ENCODE measurements around the gene EFHD1. TPM values are rescaled to one million over a fixed set of nuclear protein-coding genes. Genes with fewer than 3 reads are reported as not detected.

The EFHD1 gene, protein sequence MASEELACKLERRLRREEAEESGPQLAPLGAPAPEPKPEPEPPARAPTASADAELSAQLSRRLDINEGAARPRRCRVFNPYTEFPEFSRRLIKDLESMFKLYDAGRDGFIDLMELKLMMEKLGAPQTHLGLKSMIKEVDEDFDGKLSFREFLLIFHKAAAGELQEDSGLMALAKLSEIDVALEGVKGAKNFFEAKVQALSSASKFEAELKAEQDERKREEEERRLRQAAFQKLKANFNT
- total RNA-seq = 1 to 10 TPM in 1 of 2 experiments, under 1 TPM in 1; 0.61 to 1.2 TPM

DNA sequence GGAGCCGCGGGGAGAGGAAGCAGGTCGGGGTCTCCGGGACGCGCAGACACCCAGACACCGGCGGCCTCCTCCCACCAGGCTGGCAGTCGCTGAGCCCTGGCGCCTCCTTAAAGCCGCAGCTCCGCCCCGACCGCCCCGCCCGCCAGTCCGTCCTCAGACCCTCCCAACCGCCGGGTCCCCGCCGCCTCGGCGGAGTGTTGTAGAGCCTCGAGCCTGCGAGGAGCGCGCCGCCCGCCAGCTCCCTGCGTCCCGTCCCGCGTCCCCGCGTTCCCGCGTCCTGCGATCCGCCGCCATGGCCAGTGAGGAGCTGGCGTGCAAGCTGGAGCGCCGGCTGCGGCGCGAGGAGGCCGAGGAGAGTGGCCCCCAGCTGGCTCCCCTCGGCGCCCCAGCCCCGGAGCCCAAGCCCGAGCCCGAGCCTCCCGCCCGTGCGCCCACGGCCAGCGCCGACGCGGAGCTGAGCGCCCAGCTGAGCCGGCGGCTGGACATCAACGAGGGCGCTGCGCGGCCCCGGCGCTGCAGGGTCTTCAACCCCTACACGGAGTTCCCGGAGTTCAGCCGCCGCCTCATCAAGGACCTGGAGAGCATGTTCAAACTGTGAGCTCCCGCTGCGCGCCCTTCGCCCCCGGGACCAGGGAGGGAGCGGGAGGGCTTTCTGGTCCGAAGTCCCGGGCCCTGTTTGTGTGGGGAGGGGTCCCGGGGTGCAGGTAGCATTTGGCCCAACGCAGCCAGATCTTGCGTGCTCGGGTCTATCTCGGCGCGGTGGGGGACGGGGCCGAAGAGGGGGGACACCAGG lies at the start of gene EFHD1:
TSS of gene EFHD1 (plus strand) at position 192 of the 793 bp plus-strand sequence. CDS start at position 293, 101 bp downstream.
- ChIA-PET CTCF (interaction anchor here (1.0 to 1.5 kb wide), 2 partner anchors 21 to 22 kb away, joined by 3 to 5 read pairs; no protein-coding TSS in a partner anchor), POLR2A (no interaction called here)
- intact Hi-C loops (cut with micrococcal nuclease) = no loop called here
- Mint-ChIP-seq H3K4me1 (ENCODE audit: low read depth) (peaks cover 7% of the 10 kb centered on the region), H3K27ac (no peak within 1 kb of the TSS), H3K4me3 (peak within 1 kb of the TSS; percentile 44), H3K36me3 (no peaks in the 10 kb centered on the region), H3K27me3 (peaks cover 40% of the 10 kb centered on the region), H3K9me3 (no peaks in the 10 kb centered on the region)
- DNase-seq = peak; percentile 64

DNA sequence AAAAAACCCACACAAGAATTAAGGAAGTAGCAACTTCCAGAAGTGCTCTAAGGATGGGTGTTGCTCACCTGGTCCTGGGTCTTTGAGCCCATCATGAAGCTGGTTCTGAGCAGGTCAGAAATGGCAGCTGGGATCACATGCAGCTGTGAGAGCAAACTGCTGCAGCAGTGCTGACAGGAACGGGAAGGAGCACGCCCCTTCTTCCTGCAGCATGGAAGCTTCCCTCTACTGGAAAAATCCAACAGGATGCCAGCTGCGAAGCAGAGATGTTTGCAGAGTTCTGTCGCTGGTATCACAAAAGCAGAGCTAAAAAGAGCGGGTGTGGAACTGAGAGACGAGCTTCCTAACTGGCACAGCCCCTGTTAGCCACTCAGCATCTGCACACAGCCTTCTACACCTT lies 49.2 kb upstream of the EFHD1 start:
- intact Hi-C loops (cut with micrococcal nuclease) = no loop called here
- peaks cover 4% of the 10 kb centered on the region for H3K9me3 Mint-ChIP-seq
- POLR2A ChIA-PET = no interaction called here
- peaks cover 38% of the 10 kb centered on the region for H3K36me3 Mint-ChIP-seq
- no peaks in the 10 kb centered on the region for H3K27me3 Mint-ChIP-seq
- CTCF ChIA-PET = no interaction called here
- DNase-seq = no peak
- no peak overlapping the region for H3K27ac Mint-ChIP-seq
- H3K4me3 Mint-ChIP-seq = no peak overlapping the region
- H3K4me1 Mint-ChIP-seq (ENCODE audit: low read depth) = peaks cover 8% of the 10 kb centered on the region

DNA sequence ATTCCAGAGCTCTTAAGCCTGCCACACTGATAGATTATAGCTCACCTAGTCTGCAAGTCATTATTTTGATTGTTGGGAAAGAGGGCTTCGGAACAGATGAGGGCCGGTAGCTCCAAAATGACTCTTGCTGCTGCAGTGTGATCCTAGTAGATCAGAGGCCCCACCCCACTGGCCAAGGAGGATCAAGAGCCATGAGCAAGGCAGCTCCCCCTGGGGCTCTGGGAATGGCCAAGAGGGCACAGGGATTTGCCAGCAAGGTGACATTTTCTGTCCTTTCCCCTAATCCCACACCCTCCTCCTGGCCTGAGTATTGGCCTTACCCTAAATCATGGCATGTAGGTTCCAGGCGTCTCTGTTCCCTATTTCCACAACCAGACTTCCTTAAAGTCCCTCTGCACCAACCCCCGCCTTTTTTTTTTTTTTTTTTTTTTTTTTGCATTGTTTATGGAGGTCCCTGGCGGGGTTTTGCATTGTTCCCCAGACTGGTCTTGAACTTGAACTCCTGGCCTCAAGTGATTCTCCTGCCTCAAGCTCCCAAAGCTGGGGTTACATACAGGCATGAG lies 46.4 kb upstream of the EFHD1 start:
- intact Hi-C loops (cut with micrococcal nuclease) = no loop called here
- no peaks in the 10 kb centered on the region for H3K27me3 Mint-ChIP-seq
- no peaks in the 10 kb centered on the region for H3K4me1 Mint-ChIP-seq (ENCODE audit: low read depth)
- H3K36me3 Mint-ChIP-seq = peaks cover 22% of the 10 kb centered on the region
- CTCF ChIA-PET = no interaction called here
- POLR2A ChIA-PET = no interaction called here
- H3K27ac Mint-ChIP-seq = no peak overlapping the region
- H3K9me3 Mint-ChIP-seq = peaks cover 4% of the 10 kb centered on the region
- H3K4me3 Mint-ChIP-seq = no peak overlapping the region
- DNase-seq = no peak

DNA sequence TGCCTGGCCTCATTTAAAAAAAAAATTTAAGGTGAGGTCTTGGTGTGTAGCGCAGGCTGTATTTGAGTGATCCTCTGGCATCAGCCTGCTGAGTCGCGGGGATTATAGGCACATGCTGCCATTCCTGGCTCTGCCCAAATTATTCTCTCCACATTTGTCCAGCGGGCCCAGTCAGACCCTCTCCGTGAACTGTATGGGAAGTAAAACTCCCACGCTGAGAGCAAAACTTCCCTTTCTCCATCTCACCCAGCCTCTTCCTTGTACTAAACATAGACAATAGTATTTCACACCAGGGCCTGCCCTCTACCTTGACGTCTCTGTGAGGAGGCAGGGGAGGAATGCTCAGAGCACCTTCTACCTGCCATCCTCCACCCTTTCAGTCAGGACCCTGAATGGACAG lies 45.9 kb upstream of the EFHD1 start:
- no peaks in the 10 kb centered on the region for H3K4me1 Mint-ChIP-seq (ENCODE audit: low read depth)
- no peaks in the 10 kb centered on the region for H3K27me3 Mint-ChIP-seq
- no peak overlapping the region for H3K27ac Mint-ChIP-seq
- no peak for DNase-seq
- intact Hi-C loops (cut with micrococcal nuclease) = no loop called here
- POLR2A ChIA-PET = no interaction called here
- H3K9me3 Mint-ChIP-seq = peaks cover 4% of the 10 kb centered on the region
- no peak overlapping the region for H3K4me3 Mint-ChIP-seq
- H3K36me3 Mint-ChIP-seq = peaks cover 17% of the 10 kb centered on the region
- CTCF ChIA-PET = no interaction called here

DNA sequence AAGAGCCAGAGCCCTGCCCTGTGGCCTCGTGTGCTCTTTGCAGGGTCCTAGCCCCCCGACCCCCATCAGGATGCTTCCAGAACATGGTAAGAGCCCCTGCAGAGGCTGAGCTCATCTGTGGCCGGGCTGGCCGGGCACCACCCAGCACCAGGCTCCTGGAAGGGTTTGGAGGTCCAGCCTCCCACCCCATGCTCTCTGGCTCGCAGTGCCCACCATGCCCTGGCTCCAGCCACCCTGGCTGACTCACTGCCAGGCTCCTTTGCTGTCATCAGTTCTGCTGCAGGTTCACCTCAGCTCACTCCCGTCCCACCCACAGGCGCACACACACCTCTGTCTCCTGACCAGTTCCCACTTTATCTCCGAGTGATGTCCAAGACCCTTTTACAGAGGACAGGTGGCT lies 45.4 kb upstream of the EFHD1 start:
- Mint-ChIP-seq H3K36me3 (peaks cover 12% of the 10 kb centered on the region), H3K27me3 (no peaks in the 10 kb centered on the region), H3K9me3 (peaks cover 4% of the 10 kb centered on the region), H3K4me3 (no peak overlapping the region), H3K4me1 (ENCODE audit: low read depth) (peaks cover 3% of the 10 kb centered on the region), H3K27ac (no peak overlapping the region)
- intact Hi-C loops (cut with micrococcal nuclease) = no loop called here
- ChIA-PET CTCF (no interaction called here), POLR2A (no interaction called here)
- DNase-seq = no peak

DNA sequence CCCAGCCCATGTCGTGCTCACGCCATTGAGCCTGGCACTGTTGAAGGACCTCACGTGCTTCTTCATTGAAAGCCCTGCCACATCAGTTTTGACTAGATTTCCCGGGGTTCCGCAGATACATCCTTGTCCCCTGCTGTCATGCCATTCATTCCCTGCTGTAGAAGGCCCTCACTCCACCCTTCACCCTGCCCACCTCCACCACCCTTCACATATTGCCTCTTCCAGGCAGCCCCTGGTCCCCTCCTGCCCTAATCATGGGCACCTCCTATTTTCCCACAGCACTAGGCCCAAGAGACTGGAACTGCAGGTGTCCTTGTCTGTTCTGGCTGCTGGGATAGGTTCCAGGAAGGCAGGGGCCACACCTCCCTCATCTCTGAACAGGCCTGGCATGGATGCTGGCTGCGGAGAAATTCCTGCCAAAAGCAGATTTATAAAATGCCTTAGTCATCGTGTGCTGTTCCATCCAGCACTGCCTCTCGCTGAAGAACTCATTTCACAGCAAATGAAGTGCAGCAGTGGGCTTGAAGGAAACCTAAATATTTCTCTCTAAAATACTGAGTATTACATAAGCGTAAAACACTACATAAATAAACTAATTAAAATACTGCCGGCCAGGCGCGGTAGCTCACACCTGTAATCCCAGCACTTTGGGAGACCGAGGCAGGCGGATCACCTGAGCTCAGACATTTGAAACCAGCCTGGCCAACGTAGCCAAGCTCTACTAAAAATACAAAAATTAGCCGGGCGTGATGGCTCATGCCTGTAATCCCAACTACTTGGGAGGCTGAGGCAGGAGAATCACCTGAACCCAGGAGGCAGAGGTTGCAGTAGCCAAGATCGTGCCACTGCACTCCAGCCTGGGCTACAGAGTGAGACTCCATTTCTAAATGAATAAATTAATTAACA lies 44.5 kb upstream of the EFHD1 start:
- ChIA-PET CTCF (no interaction called here), POLR2A (no interaction called here)
- Mint-ChIP-seq H3K27ac (no peak overlapping the region), H3K36me3 (peaks cover 5% of the 10 kb centered on the region), H3K9me3 (no peaks in the 10 kb centered on the region), H3K4me1 (ENCODE audit: low read depth) (peaks cover 8% of the 10 kb centered on the region), H3K27me3 (no peaks in the 10 kb centered on the region), H3K4me3 (no peak overlapping the region)
- DNase-seq = no peak
- intact Hi-C loops (cut with micrococcal nuclease) = no loop called here

DNA sequence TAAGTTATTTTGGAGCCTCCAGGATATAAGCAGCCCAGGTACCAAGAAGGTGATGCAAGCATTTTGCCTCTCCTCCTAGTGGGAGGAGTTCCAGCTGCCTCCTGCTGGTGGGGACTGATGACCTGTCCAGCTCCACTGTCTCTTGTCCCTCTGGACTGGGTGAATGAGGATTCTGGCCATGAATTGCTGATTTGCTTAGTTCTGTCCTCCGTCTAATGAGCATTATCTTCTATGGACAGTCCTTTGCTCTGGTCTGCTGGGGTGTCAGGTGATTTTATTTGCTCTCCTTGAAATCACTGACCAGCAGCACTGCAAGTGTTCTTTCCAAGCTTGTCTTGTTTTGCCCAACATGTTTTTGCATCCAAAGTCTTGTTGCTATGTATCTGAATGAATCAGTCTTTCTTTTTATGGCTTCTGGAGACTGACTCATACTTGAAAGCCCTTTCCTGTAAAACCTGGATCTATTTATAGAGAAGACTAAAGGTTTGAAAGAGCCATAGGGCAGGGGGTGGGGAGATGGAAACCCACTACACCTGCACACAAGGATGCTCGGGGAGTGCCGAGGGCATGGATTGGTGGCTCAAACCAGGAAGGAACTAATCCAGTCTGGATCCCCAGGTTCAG lies 40.5 kb upstream of the EFHD1 start:
- intact Hi-C loops (cut with micrococcal nuclease) = no loop called here
- Mint-ChIP-seq H3K36me3 (no peaks in the 10 kb centered on the region), H3K4me3 (no peak overlapping the region), H3K9me3 (peaks cover 3% of the 10 kb centered on the region), H3K27me3 (no peaks in the 10 kb centered on the region), H3K27ac (peak overlapping the region; percentile 60), H3K4me1 (ENCODE audit: low read depth) (peaks cover 8% of the 10 kb centered on the region)
- ChIA-PET CTCF (no interaction called here), POLR2A (no interaction called here)
- peak; percentile 25 for DNase-seq

DNA sequence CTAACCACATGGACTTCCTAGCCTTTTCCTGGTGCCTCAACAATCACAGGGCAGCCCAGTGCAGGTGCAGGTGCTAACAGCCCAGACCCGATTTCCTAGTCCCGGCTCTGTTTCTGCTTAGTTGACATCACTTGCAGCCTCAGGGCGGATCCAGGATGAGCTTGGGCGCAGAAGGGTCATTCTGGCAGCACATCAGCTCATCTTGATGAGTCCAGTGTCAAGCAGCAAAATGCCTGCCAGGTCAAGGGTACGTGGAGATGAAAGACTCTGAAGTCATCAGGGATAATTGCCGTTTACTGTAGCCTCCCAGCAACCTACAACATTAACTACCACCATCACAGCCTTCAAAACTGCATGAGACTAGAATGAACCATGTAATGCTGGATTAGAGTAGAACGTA lies 39.4 kb upstream of the EFHD1 start:
- no peak for DNase-seq
- intact Hi-C loops (cut with micrococcal nuclease) = no loop called here
- Mint-ChIP-seq H3K4me1 (ENCODE audit: low read depth) (peaks cover 8% of the 10 kb centered on the region), H3K4me3 (no peak overlapping the region), H3K36me3 (no peaks in the 10 kb centered on the region), H3K27ac (no peak overlapping the region), H3K27me3 (no peaks in the 10 kb centered on the region), H3K9me3 (peaks cover 3% of the 10 kb centered on the region)
- ChIA-PET POLR2A (no interaction called here), CTCF (no interaction called here)

DNA sequence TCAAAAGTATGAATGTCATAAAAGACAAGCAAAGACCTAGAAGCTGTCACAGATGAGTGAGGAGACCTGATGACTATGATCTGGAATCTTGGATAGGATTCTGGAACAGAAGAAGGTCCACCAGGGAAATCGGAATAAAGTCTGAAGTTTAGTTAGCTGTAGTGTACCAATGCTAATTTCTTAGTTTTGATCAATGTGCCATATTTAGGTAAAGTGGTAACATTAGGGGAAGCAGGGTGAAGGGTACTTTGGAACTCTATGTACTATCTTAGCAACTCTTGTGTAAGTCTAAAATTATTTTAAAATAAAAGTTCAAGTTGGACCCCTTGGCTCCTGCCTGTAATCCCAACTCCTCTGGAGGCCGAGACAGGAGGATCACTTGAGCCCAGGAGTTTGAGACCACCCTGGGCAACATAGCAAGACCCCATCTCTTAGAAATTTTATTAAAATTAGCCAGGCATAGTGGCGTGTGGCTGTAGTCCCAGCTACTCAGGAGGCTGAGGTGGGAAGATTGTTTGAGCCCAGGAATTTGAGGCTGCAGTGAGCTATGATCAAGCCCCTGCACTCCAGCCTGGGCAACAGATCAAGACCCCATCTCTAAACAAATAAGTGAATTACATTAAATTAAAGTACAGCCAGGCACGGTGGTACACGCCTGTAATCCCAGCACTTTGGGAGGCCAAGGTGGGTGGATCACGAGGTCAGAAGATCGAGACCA lies 35.9 kb upstream of the EFHD1 start:
- ChIA-PET POLR2A (no interaction called here), CTCF (no interaction called here)
- H3K27ac Mint-ChIP-seq = no peak overlapping the region
- H3K4me3 Mint-ChIP-seq = no peak overlapping the region
- H3K4me1 Mint-ChIP-seq (ENCODE audit: low read depth) = peaks cover 8% of the 10 kb centered on the region
- peaks cover 3% of the 10 kb centered on the region for H3K9me3 Mint-ChIP-seq
- no peaks in the 10 kb centered on the region for H3K27me3 Mint-ChIP-seq
- intact Hi-C loops (cut with micrococcal nuclease) = no loop called here
- DNase-seq = no peak
- no peaks in the 10 kb centered on the region for H3K36me3 Mint-ChIP-seq

DNA sequence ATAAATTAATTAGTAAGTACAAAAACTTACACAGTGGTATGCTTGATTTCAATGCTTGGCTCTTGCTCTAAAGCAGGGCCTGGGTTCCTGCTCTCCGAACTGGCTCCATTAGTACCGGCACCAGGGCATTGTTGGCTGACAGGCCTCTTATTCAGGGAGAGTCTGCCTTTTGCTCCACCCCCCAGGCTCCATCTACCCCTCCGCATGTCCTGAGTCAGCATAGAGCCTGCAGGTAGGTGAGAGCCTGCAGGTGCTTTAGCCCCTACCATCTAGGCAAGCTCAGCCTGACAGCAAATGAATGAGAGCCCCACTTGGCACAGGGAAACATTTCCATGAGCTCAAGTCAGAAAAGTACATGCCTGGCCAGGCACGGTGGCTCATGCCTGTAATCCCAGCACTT lies 35.1 kb upstream of the EFHD1 start:
- DNase-seq = no peak
- H3K27me3 Mint-ChIP-seq = no peaks in the 10 kb centered on the region
- POLR2A ChIA-PET = no interaction called here
- peaks cover 3% of the 10 kb centered on the region for H3K4me1 Mint-ChIP-seq (ENCODE audit: low read depth)
- peaks cover 3% of the 10 kb centered on the region for H3K9me3 Mint-ChIP-seq
- H3K4me3 Mint-ChIP-seq = no peak overlapping the region
- intact Hi-C loops (cut with micrococcal nuclease) = no loop called here
- H3K27ac Mint-ChIP-seq = no peak overlapping the region
- no peaks in the 10 kb centered on the region for H3K36me3 Mint-ChIP-seq
- CTCF ChIA-PET = no interaction called here

DNA sequence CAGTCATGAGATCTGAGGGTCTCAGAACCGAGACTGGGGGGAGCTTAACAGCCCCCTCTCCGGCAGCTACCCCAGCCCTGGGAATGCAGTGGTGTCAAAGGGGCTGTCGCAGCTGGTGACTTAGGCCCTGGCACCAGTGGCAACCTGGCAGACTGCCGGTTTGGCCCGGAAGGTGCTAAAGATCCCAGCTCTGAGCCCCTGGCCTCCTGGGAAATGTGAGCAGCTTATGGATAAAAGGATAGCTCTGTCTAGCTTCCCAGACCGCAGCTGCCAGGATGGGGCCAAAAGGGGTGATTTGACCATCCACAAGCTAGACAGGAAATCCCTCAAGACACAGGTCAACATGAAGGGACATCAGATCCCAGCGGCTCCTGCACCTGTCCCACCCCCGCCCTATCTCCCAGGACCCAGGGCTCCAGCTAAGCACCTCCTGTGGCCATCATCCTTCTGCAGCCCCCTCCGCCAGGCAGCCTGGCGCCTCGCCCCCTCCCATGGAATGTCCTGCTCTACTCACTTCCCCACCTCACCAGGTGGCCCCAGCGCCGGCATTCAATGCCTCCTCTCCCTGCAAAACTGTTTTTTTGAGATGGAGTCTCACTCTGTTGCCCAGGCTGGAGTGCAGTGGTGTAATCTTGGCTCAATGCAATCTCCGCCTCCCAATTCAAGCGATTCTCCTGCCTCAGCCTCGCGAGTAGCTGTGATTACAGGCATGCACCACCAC lies 33.2 kb upstream of the EFHD1 start:
- ChIA-PET POLR2A (no interaction called here), CTCF (interaction anchor here (1.3 kb wide), 1 partner anchor 11 kb away, joined by 3 read pairs; no protein-coding TSS in a partner anchor)
- no peaks in the 10 kb centered on the region for H3K4me1 Mint-ChIP-seq (ENCODE audit: low read depth)
- DNase-seq = no peak
- H3K4me3 Mint-ChIP-seq = no peak overlapping the region
- H3K27ac Mint-ChIP-seq = no peak overlapping the region
- intact Hi-C loops (cut with micrococcal nuclease) = no loop called here
- peaks cover 3% of the 10 kb centered on the region for H3K9me3 Mint-ChIP-seq
- no peaks in the 10 kb centered on the region for H3K36me3 Mint-ChIP-seq
- no peaks in the 10 kb centered on the region for H3K27me3 Mint-ChIP-seq

All from activated CD4-positive, alpha-beta memory T cell treated with anti-CD3 and anti-CD28 coated beads for 36 hours (primary cell).